OCI-LY3 (cell line): ENCODE results near the gene PADI3.

Experiments used
- H2AFZ ChIP-seq: fragments of 200-600, 300-600 bp; shearing (Covaris generic); 2 replicates; pipeline ENCODE4 v1.6.0; 2014; ENCODE audit warnings: antibody characterized with exemption, low read depth, low read length
- H3K27ac ChIP-seq: fragments of 200-600, 300-600 bp; sonication (generic); 2 replicates; pipeline ENCODE4 v1.5.1; 2014; ENCODE audit warnings: mild to moderate bottlenecking, low read length, moderate library complexity, mixed read lengths
- H3K27me3 ChIP-seq: fragments of 200-600, 300-600 bp; sonication (generic); 2 replicates; pipeline ENCODE4 v1.6.1; 2014; ENCODE audit warnings: low read depth, low read length, mixed read lengths
- H3K36me3 ChIP-seq: fragments of 200-600, 300-600 bp; sonication (generic); replicated peaks from 2 replicates; pipeline ENCODE3; 2014; ENCODE audit warnings: low read depth, low read length, mixed read lengths
- H3K4me1 ChIP-seq: fragments of 300-600, 200-600 bp; sonication (generic); 2 replicates; pipeline ENCODE4 v1.6.1; 2014; ENCODE audit warnings: low read length, mixed read lengths
- H3K4me2 ChIP-seq: fragments of 200-600, 300-600 bp; sonication (generic); 2 replicates; pipeline ENCODE4 v1.6.1; 2014; ENCODE audit warnings: low read length, mixed read lengths
- H3K4me3 ChIP-seq: fragments of 300-600, 200-600 bp; sonication (generic); 2 replicates; pipeline ENCODE4 v1.5.1; 2014; ENCODE audit warnings: antibody characterized with exemption, mild to moderate bottlenecking, low read length, moderate library complexity
- H3K79me2 ChIP-seq: fragments of 300-600, 200-600 bp; shearing (Covaris generic); 2 replicates; pipeline ENCODE4 v1.6.1; 2014; ENCODE audit warnings: mild to moderate bottlenecking, low read length, mixed read lengths
- H3K9ac ChIP-seq: fragments of 300-600, 200-600 bp; shearing (Covaris generic); 2 replicates; pipeline ENCODE4 v1.6.0; 2014; ENCODE audit warnings: mild to moderate bottlenecking, low read length, moderate library complexity
- H3K9me3 ChIP-seq: fragments of 200-600, 300-600 bp; shearing (Covaris generic); 2 replicates; pipeline ENCODE4 v1.6.1; 2014; ENCODE audit warnings: low read length, mixed read lengths; ENCODE audit not compliant: insufficient read depth
- H4K20me1 ChIP-seq: fragments of 200-600, 300-600 bp; sonication (generic); 2 replicates; pipeline ENCODE4 v1.6.1; 2016; ENCODE audit warnings: low read length, mixed read lengths; ENCODE audit not compliant: insufficient read depth
- CTCF ChIP-seq: fragments of 200-600, 300-600 bp; sonication (generic); IDR thresholded peaks from 2 replicates; pipeline ENCODE4 v1.5.1; 2014; ENCODE audit warnings: antibody characterized with exemption, low read length, low read depth
- EZH2phosphoT487 ChIP-seq: fragments of 200-600 bp; shearing (Covaris generic); IDR thresholded peaks from 2 replicates; pipeline ENCODE4 v1.6.1; 2018; ENCODE audit warnings: antibody characterized with exemption, mixed run types, low read depth

PADI3 gene

DNA sequence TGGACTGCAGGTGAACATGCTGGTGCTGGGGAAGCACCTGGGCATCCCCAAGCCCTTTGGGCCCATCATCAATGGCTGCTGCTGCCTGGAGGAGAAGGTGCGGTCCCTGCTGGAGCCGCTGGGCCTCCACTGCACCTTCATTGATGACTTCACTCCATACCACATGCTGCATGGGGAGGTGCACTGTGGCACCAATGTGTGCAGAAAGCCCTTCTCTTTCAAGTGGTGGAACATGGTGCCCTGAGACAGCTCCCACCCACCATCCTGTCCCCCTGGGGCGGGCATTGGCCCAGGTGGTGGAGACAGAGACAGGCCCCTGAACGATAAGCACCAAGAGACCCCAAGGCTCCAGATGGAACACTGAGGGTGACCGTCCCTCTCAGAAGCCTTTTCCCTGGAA is 33.9 kb downstream of the PADI3 start:
- Histone ChIP-seq H3K27me3 (0 out of 2 replicates have a peak, but pooled peaks cover 6% of the 10 kb centered on the region), H3K9me3 (no peaks in the 10 kb centered on the region), H4K20me1 (no peaks in the 10 kb centered on the region), H3K36me3 (no peaks in the 10 kb centered on the region), H3K27ac (no peak overlapping the region), H3K79me2 (no peaks in the 10 kb centered on the region), H3K4me1 (peaks cover 3% of the 10 kb centered on the region; the same call in 1 of the 2 replicates), H3K9ac (no peak overlapping the region), H3K4me2 (no peak overlapping the region), H3K4me3 (no peak overlapping the region), H2AFZ (no peak overlapping the region)
- TF ChIP-seq CTCF (no peak), EZH2phosphoT487 (no peak)

GRCh38 chr1:17286646-17287045 is 37.7 kb downstream of the PADI3 start:
- TF ChIP-seq CTCF, result no peak
- TF ChIP-seq EZH2phosphoT487, result no peak
- H3K9ac ChIP-seq, result no peak overlapping the region
- H3K4me1 ChIP-seq, result peaks cover 3% of the 10 kb centered on the region; the same call in 1 of the 2 replicates
- H2AFZ ChIP-seq, result no peak overlapping the region
- H3K9me3 ChIP-seq, result no peaks in the 10 kb centered on the region
- H3K4me2 ChIP-seq, result no peak overlapping the region
- H3K79me2 ChIP-seq, result no peaks in the 10 kb centered on the region
- no peak overlapping the region for H3K27ac ChIP-seq
- 0 out of 2 replicates have a peak, but pooled peaks cover 6% of the 10 kb centered on the region for H3K27me3 ChIP-seq
- H4K20me1 ChIP-seq, result no peaks in the 10 kb centered on the region
- no peak overlapping the region for H3K4me3 ChIP-seq
- no peaks in the 10 kb centered on the region for H3K36me3 ChIP-seq

DNA sequence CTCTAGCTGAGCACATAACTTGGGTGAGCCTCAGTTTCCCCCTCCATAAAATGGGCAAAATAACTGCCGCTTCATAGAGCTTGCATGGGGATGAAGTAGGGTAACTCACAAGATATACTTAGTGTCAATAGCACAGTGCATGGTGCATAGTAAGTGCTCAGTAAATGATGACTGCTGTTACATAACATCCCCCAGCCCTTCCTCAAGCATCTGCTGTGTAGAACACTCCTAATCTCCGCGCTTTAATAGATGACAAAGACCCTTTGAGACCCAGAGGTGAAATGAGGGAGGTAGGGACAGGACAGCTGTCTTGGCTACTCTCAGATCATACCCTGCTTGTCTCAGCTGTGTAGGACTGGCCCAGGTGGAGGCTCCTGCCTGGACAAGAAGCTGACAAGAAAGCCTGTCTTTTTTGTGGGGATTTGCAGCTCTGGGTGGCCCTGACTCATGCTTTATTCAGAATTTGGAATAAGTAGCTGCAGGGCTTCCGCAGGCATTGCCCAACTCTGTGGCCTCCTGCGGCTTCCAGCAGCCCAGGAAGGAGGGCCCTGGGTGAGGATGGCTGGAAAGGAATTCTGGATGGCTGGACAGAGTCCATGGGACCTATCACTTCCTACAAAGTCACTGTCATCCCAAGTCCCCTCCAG is 38.4 kb downstream of the PADI3 start:
- Histone ChIP-seq H3K79me2 (no peaks in the 10 kb centered on the region), H4K20me1 (no peaks in the 10 kb centered on the region), H3K4me2 (no peak overlapping the region), H3K9me3 (no peaks in the 10 kb centered on the region), H3K4me3 (no peak overlapping the region), H2AFZ (no peak overlapping the region), H3K27ac (no peak overlapping the region), H3K27me3 (0 out of 2 replicates have a peak, but pooled peaks cover 6% of the 10 kb centered on the region), H3K4me1 (peaks cover 3% of the 10 kb centered on the region; the same call in 1 of the 2 replicates), H3K36me3 (no peaks in the 10 kb centered on the region), H3K9ac (no peak overlapping the region)
- no peak for TF ChIP-seq EZH2phosphoT487
- TF ChIP-seq CTCF, result no peak

DNA sequence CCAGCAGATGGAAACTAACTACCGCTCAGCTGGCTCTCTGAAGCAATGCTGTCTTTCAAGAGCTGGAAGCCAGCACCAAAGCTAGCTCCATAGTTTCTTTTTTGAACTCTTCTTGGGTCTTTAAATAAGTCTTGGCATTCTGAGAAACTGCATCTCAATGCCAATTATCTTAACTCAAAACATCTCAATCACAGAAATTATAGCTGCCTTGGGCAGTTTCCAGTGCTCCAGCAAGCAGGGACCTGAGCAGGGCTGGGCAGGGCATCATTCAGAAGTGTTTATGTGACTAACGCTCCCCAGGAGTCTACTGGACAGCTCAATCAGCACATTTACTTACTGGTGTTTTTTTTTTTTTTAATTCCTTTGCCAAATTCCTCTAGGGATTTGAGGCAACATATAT is 40.8 kb downstream of the PADI3 start:
- Histone ChIP-seq H3K27me3 (no peaks in the 10 kb centered on the region), H3K79me2 (no peaks in the 10 kb centered on the region), H3K4me2 (no peak overlapping the region), H3K9me3 (no peaks in the 10 kb centered on the region), H3K36me3 (no peaks in the 10 kb centered on the region), H4K20me1 (no peaks in the 10 kb centered on the region), H3K27ac (no peak overlapping the region), H3K4me3 (no peak overlapping the region), H3K4me1 (no peaks in the 10 kb centered on the region), H3K9ac (no peak overlapping the region), H2AFZ (no peak overlapping the region)
- no peak for TF ChIP-seq CTCF
- TF ChIP-seq EZH2phosphoT487, result no peak
